Fibroblast of pulmonary artery (primary cell): Measurements from ENCODE around the gene TMEM176B.

ENCODE experiments used
- DNase-seq: peaks from one replicate; pipeline ENCODE4 v3.0.0-alpha.2; 2010; ENCODE audit warnings: low read depth
- H3K4me3 ChIP-seq: replicated peaks from 2 replicates; pipeline ENCODE4 v1.5.1; 2011; ENCODE audit warnings: low read depth, mild to moderate bottlenecking, control low read depth, low read length, moderate library complexity
- CTCF ChIP-seq: IDR thresholded peaks from 2 replicates; pipeline ENCODE4 v1.5.1; 2011; ENCODE audit warnings: mild to moderate bottlenecking, control low read depth, low read length, inconsistent platforms; ENCODE audit errors: missing control alignments

The TMEM176B gene

DNA sequence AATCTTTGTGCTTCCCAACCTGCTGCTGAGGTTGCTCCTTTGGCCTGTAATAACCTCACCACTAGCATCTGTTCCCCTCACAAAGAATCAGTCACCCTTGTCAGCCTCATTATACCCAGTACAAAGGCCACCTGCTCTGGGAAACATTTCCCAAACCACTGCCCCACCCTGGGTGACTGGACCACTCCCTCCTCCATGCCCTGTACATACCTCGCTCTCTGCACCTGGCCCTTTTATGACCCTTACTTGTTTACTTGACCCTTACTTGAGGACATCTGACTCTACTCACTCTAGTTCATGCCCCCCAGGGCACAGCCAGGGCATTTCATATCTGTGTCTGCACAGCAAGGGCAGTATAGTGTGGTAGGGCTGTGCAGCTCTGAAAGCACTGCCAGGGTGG lies 30.8 kb upstream of the TMEM176B start:
- DNase-seq: no peak
- H3K4me3 ChIP-seq: no peak overlapping the region
- TF ChIP-seq CTCF: no peak

DNA sequence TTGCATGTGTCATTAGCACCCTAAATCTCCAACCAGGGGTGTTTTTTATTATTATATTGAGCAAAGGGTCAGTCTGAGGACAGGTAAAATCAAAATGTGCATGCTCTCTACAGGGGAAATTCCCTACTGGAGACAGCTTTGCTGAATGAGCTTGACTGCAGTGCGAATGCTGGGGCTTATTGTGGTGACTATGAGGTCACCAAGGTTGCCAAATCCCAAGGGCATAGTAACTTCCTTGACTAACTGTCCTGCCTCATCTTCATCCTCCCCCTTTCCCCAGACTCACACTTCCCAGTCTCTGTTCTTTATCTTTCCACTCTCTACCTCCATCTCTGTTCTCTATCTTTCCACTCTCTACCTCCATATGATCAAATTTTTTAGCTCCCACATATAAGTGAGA lies 29.3 kb upstream of the TMEM176B start:
- no peak for DNase-seq
- no peak overlapping the region for H3K4me3 ChIP-seq
- no peak for TF ChIP-seq CTCF

DNA sequence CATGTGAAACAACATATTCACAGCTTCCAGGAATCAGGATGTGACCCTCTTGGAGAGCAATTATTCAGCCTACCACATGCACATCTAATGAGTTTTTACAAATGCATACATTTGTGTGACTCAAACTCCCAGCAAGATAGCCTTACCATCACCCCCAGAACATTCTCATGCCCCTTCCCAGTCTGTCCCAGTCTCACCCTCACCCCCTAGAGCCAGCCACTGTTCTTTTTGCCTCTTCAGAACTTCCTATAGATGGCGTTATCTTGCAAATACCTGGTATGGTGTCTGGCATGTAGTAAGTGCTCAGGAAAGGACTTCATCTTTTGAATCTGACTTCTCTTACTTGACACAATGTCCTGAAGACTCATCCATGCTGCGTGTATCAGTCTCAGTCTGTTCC lies 28.2 kb upstream of the TMEM176B start:
- TF ChIP-seq CTCF: no peak
- no peak for DNase-seq
- no peak overlapping the region for H3K4me3 ChIP-seq

DNA sequence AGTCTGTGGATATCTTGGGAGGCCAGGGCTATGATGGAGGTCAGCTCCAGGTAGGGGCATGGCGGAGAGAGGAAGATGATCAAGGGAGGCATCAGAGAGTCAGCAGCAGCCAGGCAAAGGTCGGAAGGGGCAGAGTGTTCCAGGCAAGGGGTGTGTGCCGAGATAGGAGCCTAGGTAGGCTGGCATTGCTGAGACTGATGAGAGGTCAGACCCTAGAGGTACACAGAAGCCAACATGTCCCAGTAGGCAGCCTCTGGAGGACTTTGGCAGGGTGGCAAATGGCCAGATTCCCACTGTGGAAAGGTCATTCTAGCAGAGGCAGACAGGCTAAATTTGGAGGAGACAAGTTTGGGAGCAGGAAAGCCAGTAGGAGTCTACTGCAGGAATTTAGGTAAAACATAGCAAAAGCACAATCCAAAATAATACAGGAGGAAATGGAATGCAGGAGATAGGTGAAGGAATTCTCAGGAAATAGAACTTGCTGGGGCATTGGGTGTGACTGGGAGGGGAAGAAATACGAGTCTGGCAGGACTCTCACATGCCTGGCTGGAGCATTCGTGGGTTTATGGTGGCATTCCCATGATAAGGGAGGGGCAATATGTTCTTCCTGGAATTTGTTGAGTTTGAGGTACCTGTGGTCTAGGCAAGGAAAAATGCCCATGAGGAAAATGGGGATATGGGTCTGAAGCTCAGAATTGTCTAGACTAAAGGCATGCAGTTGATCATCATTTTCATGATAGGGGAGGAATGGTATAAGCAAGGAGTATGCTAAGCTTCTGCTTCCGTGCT lies 26.1 kb upstream of the TMEM176B start:
- no peak for DNase-seq
- no peak overlapping the region for H3K4me3 ChIP-seq
- no peak for TF ChIP-seq CTCF

GRCh38 chr7:150824379-150825177 lies 24.4 kb upstream of the TMEM176B start:
- TF ChIP-seq CTCF: no peak
- DNase-seq: no peak
- H3K4me3 ChIP-seq: no peak overlapping the region

DNA sequence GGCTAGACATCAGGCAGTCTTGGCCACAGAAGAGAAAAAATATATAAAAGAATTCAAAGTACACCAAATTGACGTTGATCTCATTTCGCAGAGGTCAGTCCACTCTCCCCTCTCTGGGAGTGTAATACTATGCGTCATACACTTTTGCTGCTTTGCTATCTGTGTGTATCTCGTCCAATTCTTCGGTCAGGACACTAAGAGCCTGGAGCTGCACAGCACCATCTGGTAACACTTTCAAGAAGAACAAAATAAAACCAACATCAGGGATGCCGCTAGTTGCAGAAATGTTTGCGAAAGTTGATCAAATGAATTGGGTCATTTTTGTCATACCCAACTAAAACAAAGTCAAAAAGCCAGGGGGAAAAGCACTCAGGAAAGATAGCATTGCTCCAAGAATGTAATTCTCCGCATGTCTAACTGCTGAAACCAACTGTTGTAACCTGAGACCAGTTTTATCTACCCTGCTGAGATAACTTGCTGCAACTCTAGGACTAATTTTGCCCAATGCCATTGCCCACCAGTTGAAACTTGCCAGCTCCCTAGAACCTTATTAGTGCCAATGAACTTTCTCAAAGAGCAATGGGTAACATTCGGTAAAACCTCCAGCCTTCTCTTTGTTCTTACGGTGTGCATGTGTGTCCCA lies 23.4 kb upstream of the TMEM176B start:
- no peak overlapping the region for H3K4me3 ChIP-seq
- DNase-seq: no peak
- TF ChIP-seq CTCF: no peak
